GM19351 (cell line): ENCODE results near the gene TUBGCP6.

Experiments used
- ATAC-seq: cut with Tn5 transposase; IDR thresholded peaks from one replicate; pipeline ENCODE4 v1.9.1; 2021; ENCODE audit warnings: mild to moderate bottlenecking, moderate library complexity; ENCODE audit not compliant: unreplicated experiment

The TUBGCP6 gene

DNA sequence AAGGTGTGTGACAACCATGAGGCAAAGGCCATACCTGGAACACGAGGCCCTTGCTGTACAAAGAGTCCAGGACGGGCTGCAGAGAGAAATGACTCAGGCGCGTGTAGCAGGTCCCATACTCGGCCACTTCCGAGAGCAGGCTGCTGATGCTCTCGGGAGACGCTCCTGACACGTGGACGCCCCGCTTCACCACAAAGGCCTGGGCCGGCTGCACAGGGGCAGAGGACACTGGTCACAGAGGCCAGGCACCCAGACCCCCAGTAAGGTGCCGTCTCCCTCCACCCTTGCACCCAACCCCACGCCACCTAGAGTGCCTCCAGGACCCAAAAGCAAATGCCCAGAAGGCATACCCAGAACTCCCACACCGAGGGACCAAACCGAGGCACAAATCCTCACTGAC, 15.5 kb downstream of the TUBGCP6 start:
- no peak for ATAC-seq

DNA sequence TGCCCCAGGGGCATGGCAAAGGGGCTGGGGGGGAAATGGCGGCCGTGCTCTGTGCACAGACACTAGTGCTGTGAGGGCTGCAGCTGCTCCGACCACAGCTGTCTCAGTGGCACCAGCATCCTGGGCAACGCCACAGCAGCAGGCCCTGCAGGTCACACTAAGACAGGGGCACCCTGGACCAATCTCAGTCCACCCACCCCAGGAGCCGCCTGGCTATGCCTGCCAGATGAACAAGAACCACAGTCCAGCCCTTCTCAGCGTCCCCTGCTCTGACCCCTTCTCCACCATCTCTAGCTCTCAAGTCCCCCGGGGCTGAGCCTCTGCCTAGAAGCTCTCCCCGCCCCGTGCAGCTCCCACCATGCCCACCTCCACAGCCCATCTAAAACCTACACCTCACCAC, 16.5 kb downstream of the TUBGCP6 start:
- ATAC-seq, result no peak

DNA sequence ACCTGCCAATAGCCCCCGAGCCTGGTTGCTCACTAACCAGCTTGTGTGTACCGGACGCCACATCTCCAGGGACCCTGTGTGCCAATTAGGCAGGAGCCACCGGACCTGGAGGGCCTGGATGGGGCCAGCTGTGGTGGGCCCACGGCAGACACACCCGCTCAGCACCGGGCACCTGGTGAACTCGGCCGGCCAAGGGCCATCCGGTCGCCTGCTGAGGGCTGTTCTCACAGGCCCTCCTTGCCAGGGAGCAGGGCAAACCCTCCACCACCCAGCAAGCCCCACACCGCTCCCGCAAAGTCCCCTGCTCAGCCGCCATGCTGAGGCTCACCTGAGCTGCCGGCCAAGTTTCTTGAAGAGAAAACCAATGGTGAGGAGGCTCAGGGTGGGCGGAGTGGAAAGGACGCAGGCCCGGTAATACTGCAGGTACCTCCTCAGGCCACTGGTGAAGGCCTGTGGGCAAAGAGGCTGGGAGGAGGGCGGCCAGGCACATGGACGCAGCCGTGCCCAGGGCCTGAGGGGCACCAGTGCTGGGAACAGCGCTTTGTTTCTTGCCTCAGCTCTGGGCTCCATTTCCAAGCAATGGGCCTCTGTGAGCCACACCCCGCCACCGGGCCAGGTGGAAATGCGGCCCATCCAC, 17.1 kb downstream of the TUBGCP6 start:
- no peak for ATAC-seq

DNA sequence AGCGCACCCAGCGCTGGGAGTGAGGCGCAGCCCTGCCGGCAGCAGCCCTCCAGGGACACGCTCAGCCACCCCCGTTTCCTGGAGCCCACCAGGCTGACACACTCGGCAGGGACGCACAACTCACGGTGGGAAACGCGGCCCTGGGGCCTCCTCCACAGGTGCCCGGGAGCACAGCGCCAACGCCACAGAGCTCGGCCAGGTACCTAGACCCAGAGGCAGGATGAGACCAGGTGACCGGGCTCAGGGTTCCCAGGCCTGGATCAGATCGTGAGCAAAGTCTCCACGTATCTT, 18.0 kb downstream of the TUBGCP6 start:
- ATAC-seq, result no peak

DNA sequence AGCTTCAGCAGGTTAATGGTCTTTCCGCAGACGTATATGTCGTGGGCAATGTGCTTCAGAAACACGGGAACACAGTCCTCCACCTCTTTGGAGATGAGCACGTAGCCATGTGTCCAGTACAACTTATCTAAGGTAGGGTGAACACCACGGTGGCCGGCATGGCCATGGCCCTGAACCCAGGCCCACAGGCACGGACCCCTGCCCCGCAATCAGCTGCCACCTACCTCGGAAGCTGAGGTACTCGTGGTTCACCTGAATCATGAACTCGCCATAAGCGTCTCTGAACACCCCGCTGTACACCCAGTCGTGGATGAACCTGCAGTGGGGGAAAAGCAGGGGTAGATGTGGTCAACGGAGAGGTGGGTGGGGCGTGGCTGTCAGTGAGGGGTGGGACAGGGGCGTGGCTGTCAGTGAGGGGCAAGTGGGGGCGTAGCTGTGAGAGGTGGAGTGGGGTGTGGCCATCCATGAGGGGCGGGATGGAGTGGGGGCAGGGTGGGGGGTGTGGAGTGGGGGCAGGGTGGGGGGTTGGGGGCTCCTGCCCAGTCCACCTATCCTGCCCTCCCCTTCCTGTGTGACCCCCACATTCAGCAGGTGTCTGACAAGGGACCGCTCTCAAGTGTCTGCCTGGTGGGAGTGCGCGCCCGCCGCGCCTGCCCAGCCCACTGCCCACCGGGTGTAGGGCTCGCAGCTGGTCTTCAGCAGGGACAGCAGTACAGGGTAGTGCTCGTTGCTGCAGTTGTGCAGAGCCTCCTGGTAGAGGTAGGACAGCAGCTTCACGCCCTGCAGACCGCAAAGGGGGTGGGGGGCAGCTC, 18.6 kb downstream of the TUBGCP6 start:
- no peak for ATAC-seq

DNA sequence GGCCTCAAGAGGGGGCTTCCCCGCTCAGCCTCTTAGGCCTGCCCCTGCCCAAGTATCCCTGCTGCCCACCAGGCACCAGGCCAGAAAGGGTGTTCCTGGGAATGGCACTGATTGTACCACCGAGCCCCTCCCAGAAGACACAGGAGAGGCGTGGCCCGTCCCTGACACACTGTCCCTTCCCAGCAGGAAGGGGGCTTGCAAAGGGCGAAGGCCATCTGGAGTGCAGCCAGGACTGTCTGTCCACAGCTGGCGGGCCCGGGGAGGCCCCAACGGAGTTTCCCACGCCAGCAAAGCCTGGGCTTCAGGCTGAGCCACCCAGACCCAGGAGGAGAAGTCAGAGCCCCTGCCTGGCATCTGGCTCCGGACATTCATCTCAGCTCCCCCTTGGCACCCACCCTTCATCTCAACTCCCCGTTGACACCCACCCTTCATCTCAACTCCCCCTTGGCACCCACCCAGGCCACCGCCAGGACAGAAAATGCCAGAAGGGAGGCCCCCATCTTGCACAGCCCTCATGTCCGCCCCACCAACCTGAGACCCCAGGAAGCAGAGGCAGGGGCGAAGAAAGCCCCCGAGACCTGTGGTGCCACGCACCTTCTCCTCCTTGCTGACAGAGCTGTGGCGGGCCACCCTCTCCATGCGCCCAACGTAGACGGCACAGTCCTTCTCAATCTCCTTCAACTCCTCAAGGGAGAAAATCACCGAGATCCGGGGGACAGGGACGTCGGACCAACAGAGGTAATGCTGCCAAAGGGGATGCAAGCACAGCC, 19.4 kb downstream of the TUBGCP6 start:
- no peak for ATAC-seq

DNA sequence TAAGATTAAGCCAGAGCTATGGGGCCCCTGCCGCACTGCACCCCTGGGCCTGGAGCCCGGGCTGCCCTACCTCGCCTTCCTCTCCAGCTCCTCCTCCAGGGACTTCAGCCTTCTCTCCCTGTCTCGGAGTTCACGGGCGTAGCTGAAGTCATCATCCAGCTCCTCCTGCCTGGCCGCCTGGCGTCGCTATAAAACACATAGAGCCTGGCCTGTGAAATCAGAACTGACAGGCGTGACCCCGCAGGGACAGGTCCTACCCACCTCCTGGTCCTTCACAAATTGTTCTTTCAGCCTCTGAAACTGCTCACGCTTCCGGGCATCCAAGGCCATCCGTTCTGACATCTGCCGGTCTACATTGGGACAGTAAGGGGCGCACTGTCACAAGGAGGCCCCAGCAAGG, 20.8 kb downstream of the TUBGCP6 start:
- no peak for ATAC-seq

DNA sequence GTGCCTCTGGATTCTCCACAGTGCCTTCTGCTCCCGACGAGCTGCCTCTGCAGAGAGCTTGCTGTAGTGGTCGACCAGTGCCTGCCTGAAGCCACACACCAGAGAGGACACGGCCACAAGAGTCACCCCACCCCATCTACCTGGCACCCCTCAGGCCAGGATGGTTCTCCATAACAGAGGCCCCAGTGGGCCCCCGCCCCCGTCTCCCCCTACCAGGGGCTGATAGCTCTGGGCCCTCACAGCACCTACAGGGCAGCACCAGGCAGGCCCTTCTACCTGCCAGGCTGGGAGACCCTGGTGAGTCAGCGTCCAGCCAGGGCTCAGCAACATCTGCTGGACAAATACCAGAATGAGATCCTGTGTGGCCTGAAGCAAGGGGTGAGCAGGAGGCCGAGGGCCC, 22.3 kb downstream of the TUBGCP6 start:
- no peak for ATAC-seq

DNA sequence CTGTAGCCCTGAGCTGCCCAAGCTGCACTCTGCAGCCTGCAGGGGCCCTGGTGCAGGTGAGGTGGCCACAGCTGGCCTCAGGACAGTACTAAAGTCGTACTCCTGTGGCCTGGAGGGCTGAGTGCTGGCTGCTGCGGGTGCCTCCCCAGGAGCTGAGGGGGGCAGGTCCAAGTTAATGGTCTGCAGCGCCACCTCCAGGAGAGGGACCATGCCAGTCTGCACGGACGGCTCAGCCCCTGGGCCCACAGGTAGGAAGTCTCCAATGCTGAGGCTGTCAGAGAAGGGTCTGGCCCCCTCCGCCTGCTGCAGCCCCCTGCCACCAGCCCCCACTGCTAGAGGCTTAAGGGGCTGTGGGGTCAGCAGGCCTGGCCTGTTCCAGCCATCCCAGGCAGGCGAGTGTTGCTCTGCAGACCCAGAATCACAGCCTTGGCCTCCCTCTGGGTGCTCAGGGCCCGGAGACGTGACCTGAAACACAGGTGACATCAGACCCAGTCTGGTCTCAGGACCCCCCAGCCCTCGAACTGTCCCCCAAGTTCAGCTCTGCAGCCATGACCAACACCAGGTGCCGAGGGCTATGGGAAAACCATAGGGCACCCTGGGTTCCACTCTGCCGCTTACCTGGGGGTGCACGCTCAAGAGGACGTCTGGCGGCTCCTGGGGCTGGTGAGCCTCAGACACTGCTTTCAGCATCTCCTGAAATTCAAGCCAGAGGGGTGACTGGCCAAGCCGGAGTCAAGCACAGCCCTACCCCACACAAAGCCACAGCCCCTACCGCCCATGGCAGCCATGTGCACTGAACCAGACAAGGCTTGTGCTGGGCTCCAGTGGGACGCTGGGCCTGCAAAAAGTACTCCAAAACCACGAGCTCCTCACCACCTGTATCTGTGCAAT, 23.2 kb downstream of the TUBGCP6 start:
- no peak for ATAC-seq

DNA sequence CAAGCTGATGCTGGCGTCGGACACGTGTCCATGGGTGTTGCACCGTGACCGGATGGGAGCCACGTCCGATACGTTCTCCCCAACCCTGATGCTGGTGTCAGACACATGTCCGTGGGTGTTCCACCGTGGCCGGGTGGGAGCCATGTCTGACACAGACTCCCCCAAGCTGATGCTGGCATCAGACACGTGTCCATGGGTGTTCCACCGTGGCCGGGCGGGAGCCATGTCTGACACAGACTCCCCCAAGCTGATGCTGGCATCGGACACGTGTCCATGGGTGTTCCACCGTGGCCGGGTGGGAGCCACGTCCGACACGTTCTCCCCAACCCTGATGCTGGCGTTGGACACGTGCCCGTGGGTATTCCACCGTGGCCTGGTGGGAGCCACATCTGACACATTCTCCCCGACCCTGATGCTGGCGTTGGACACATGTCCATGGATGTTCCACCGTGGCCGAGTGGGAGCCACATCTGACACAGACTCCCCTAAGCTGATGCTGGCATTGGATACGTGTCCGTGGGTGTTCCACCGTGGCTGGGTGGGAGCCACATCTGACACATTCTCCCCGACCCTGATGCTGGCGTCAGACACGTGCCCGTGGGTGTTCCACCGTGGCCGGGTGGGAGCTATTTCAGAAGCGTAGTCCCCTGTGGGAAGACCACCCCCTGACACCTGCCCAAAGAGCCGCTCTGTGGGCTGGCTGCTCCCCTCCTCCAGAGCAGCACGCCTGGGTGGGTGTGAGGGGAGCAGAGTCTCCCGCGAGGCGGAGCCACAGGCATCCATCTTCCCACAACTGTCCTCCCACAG, 24.0 kb downstream of the TUBGCP6 start:
- no peak for ATAC-seq

DNA sequence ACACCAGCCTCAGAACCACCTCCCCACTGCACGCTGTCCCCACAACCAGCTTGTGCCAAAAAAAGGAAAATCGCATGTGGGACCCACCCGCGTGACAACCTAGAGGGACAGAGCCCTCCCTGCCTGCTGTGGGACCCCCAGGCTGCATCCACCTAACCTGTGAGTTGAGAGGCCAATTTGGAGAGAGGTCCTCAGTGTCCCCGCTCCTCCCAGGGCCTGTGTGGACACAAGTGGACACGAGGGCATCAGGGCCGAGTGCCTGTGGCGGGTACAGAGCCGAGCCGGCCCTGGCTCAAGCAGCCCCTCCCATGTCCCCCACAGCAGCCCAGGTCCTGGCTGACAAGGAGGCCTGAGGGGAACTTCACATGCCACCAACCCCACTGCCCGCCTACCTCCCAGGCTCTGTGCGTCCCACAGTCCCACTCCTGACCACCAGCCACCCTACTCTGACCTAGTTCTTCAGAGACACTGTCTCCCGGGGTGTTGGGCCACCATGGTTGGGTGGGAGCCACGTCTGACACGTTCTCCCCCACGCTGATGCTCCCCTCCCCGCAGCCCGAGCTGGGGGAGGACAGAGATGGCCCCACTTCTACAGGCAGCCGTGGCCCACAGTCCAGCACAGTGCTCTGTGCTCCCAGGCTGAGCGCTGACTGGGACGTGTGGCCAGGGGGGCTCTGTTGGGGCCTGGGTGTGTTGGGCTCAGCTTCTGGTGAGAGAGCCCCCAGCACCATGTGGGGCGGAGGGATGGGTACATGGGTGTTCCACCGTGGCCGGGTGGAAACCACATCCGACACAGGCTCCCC, 24.8 kb downstream of the TUBGCP6 start:
- ATAC-seq, result no peak

DNA sequence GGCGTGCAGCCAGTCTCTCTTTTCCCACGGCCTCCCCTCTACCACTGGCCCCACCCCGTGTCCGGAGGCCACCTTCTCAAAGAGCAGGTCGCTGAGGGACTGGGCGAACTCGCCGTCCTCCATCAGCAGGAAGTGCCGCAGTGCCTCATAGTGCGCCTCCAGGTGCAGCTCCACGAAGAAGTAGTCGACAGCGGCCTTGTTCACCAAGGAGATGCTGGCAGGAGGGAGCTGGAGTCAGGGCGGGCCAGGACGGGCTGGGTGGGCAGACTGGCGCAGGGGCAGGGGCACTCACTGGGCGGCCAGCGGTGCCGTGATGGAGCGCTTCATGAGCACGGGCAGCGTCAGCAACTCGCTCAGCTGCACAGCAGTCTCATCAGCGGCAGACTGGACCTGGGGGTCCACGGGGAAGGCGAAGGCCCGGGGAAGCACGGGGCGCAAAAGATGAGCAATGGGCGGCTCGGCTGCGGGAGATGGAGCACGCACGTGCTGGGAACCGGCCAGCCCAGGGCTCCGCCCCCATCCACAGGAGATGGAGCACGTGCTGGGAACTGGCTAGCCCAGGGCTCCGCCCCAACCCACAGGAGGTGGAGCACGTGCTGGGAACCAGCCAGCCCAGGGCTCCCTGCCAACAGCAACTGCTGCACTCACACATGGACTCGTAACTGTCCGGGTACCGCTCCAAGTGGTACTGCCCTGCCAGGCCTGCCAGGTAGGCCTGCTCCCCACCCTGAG, 25.7 kb downstream of the TUBGCP6 start:
- no peak for ATAC-seq

DNA sequence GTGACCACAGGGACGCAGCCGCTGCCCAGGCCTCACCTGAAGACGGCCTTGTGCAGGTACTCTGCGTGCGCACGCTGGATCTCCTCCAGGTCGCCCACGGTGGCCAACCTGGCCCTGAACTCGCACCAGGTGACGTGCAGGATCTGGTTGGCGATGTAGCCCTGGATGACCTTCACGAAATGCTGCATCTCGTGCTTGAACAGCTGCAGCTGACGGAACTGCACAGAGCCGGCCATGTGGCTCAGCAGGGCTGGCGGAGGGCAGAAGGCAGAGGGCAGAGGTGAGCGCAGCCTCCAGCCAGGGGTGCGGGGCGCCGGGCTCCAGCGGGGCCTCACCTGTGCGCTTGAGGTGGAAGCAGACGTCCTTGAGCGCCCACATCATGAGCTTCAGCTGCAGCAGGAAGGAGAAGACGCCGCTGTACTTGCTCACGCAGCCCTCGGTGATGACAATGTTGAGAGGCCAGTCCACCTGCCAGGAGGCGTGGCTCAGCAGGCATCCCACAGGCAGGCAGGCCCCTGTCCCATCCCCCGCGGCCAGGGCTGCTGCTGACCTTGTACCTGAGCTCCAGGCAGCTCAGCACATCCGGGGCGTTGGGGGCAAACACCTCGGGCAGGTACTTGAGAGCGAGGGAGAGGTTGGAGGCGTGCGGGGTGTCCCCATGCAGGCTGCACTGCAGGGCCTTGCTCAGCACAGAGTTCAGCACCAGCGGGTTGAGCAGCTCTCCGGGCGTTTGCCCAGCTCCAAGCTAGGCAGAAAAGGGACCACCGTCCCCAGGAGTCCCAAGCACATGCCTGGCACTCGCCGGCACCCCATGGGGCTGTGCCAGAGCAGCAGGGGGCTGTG, 26.4 kb downstream of the TUBGCP6 start:
- ATAC-seq, result no peak

DNA sequence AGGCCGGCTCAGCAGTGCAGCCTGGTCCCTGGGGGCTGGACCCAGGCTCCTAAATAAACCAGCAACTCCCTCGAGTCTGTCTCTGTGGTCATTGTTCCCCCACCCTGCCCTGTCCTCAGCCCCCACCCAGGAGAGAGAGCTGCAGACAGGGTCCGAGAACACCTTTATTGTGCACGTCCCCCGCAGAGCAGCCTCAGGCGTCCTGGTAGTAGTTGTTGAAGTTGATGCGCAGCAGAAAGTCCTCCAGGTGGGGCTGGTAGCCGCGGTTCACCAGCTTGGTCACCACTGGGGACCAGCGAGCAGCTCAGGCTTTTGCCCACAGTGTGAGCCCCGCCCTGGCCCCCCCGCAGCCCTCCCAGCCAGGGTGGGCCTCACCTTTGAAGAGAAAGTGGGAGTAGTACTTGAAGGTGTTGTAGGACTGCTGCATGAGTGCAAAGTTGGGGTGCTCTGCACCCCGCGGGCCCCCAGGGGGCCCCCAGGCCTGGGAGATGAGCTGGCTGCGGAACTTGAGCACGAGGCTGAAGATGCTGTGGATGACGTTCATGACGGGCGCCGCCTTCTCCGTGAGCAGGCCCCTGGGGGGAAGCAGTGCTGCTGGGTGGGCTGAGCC, 27.2 kb downstream of the TUBGCP6 start:
- no peak for ATAC-seq

DNA sequence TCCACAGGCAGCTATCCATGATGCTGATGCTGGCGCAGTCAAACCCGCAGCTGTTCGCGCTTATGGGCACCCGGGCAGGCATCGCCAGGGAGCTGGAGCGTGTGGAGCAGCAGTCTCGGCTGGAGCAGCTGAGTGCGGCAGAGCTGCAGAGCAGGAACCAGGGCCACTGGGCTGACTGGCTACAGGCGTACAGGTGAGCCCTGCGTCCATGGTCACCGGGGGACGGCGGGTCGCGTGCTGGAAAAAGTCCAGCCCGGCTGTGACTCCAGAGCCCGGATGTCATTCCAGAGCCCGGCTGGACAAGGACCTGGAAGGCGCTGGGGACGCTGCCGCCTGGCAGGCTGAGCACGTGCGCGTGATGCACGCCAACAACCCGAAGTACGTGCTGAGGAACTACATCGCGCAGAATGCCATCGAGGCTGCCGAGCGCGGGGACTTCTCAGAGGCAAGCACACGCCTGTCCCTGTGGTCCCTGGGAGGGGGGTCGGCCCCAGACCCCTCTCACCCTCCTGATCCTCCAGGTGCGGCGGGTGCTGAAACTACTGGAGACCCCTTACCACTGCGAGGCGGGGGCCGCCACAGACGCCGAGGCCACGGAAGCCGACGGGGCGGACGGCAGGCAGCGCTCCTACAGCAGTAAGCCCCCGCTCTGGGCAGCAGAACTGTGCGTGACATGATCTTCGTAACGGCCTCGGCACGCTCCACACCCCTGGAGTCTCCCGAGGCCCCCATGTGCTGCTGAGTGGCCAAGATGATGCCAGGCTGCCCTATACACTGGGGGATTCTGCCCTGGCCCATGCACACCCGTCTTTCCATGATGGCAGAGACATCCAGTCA, 27.9 kb downstream of the TUBGCP6 start:
- ATAC-seq, result no peak

DNA sequence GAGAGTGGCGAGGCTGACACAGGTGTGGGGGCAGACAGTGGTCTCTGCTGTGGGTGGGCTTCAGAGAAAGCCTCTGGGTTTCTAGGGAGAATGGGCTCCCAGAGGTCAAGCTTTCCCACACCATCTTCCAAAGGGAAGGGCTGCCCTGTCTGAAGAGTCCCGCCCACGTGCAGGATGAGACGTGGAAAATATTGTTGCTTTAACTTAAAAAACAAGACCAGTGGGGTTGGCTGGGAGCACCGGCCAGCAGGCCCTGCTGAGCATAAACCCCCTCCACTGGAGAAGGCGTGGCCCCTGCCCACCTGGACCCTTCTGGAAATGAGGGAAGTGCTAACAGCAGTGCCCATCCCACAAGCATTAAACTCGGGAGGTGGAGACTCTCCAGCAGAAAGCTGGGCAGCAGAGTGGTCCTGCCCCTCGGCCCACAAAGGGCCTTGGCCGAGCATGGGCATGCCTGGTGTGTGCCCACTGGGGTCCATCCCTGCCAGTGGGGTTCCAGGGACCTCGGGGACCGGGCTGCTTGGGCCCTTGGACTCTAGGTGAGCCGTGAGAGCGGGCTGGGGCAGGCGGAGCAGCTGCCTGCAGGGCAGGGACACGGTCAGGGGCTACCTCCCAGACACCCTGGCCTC, 28.7 kb downstream of the TUBGCP6 start:
- no peak for ATAC-seq
